HG02642 (cell line): ENCODE results near the gene KLHL29.
A peak's percentile ranks its signal among the peaks of the same experiment; 100 is the strongest.

ENCODE experiments used
- ATAC-seq: cut with Tn5 transposase; IDR thresholded peaks from one replicate; pipeline ENCODE4 v1.9.1; 2021; ENCODE audit warnings: mild to moderate bottlenecking; ENCODE audit not compliant: unreplicated experiment, poor library complexity

The KLHL29 gene

GRCh38 chr2:23366720-23367119 is 18.3 kb upstream of the KLHL29 start:
- ATAC-seq: no peak

DNA sequence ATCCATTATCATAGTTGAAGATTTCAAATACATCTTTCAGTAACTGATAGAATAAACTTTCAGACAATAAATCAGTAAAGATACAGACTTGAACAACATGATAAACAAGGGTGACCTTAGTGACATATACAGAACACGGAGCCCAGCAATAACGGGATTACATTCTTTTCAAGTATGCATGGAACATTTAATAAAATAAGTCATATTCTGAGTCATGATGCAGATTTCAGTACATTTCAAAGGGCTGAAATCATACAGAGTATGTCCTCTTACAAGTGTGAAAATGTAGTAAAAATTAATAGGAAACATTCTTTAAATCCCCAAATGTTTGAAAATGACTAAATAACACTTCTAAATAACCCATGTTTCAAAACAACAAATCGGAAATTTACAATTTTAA is 17.2 kb upstream of the KLHL29 start:
- no peak for ATAC-seq

DNA sequence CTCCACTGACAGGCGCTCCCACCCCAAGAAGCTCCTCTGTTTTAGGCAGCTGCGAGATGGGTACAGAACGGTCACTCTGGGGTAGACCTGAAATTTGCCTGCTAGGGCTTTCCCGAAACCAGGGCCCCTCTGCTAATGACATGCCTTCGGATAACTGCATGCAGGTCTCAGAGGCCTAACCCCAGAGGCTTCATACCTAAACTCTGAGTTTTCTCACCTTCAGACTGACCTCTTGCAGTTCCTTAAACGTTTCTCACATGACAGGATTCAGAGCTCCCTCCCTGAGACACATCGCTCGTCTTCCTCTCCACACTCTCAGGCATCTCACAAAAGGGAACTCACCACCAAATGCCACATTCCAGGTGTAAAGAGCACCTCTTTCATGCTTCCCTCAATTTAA is 11.3 kb upstream of the KLHL29 start:
- ATAC-seq: no peak

- ATAC-seq: peak; percentile 57
Observed at GRCh38 chr2:23375448-23375847, 9.5 kb upstream of the KLHL29 start.

GRCh38 chr2:23376075-23376474 is 8.9 kb upstream of the KLHL29 start:
- no peak for ATAC-seq

DNA sequence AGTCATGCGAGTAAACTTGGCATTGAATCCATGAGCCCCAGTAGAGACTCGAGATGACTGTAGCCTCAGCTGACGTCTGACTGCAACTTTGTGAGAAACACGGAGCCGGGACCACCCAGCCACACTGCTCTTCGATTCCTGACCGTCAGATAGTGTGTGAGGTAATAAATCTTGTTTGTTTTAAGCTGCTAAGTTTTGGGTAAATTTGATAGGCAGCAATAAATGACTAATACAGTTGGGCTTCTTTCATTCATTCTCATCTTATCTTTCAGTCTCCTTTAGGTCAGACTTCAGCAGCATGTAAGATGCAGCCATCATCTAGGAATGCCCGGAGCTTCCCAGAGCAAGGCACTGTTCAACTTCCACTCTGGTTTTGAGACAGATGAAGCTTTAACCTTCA is 8.0 kb upstream of the KLHL29 start:
- no peak for ATAC-seq

- ATAC-seq: no peak
Observed at GRCh38 chr2:23377771-23378170, 7.2 kb upstream of the KLHL29 start.

DNA sequence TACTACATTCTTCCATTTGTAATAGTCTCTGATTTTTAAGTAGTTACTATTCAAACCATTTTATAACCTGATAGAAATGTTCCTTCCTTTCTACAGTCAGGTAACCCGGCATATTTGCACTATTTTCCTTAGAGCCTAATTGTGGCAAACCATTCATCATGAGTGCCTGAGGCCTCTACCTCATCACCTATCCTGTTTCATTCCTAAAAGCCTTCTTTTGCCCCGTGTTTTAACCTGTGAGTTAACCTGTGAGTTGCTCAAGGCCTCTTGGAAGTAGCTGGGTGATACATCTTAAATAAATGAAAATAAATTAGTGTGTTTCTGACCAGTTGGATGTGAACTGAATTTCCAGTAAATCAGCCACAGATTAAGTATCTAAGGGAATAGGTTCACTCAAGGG is 6.5 kb upstream of the KLHL29 start:
- no peak for ATAC-seq

- peak; percentile 57 for ATAC-seq
Observed at GRCh38 chr2:23379220-23379695, 5.7 kb upstream of the KLHL29 start.

DNA sequence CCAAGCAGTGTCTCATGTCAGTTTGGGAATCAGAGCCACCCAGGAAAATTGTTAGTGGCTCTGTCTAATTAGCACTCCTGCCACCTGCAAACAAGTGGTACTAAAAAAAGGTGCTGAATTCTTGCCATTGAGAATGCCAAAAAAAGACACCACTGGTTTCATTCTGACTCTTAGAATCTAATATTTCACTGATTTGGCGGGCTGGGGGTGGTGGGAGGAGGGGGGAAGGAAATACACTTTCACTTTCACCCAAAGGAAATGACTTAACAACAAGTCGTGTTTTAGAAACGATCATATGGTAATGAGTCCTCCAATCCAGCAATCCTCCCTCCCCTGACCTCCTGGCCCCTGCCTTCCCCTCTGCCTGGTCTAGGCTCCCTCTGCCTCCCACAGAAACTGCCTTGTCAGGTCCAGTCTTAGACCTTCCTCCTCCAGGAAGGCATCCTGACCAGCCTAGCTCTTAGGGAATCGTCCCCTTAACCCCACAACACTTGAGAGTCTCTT is 4.4 kb upstream of the KLHL29 start:
- peak; percentile 28 for ATAC-seq

GRCh38 chr2:23381084-23381483 is 3.9 kb upstream of the KLHL29 start:
- ATAC-seq: no peak

- ATAC-seq: no peak
Observed at GRCh38 chr2:23381485-23381884, 3.5 kb upstream of the KLHL29 start.

GRCh38 chr2:23383100-23383499 is 1.9 kb upstream of the KLHL29 start:
- ATAC-seq: no peak

GRCh38 chr2:23385351-23385747 is 370 bp downstream of the KLHL29 start:
- peak; percentile 37 for ATAC-seq

DNA sequence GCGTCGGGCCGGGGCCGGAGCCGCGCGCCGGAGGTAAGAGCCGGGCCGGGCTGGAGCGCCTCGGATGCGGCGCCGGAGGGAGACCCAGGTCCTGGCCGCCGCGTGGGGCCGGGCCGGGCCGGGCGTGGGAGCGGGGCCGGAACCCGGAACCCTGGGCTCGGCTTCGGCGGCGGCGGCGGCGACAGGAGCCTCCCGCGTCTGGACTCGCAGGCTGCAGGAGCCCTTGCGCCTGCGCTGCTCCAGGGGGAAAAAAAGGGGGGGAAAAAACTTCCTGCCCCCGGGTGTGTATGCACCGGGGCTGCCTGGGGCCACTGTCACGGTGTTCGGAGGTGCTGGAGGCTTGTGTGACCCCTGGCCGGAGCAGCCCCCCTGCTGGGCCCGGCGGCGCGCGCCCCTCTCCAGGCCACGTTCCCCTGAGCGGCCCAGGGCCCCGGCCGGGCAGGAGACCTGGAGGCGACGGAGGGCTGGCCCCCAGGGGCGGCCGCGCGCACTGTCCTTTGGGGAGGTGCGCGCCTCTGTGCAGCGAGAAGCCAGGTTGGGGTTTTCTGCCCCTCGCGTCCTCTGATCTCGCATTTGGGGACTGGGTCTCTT is 864 bp downstream of the KLHL29 start:
- ATAC-seq: peak; percentile 25

GRCh38 chr2:23386339-23387220 is 1.6 kb downstream of the KLHL29 start:
- ATAC-seq: no peak

- no peak for ATAC-seq
Observed at GRCh38 chr2:23387221-23387550, 2.2 kb downstream of the KLHL29 start.

GRCh38 chr2:23387845-23388244 is 2.9 kb downstream of the KLHL29 start:
- no peak for ATAC-seq

GRCh38 chr2:23388294-23388693 is 3.3 kb downstream of the KLHL29 start:
- no peak for ATAC-seq

DNA sequence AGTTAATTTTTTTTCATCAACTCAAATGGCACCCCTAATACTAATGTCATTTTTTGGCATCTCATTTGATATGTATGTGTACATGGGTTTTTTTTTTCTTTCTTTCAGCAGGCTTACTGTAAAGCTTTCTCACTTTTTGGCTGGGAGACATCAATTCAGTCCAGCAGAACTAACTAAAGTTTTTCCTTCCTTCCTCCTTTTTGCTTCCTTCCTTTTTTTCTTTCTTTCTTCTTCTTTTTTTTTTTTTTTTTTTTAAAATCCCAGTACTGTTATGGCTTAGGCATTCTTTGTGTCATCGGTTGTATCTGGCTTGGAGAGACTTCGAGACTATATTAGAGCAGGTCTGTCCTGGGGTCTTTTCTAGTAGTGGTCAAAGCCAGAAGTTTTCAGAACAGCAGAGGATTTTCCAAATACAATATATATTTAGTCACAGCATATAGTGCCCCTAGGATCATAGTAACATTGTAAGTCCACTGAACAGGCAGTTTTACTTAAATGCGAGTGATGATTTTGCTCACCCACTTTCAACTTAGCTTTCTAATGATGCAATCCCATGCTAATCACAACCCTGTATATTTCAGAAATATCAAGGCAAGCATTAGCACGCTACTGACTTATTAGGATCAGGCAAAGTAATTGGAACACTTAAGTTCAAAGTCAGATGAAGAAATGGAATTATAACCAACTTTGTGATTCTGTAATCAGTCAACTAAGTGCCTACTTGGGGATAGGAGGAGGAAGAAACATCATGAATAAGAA is 4.0 kb downstream of the KLHL29 start:
- no peak for ATAC-seq

GRCh38 chr2:23390152-23390551 is 5.2 kb downstream of the KLHL29 start:
- ATAC-seq: no peak
